ENCODE data around the gene ODF2L.

Gene ODF2L

DNA sequence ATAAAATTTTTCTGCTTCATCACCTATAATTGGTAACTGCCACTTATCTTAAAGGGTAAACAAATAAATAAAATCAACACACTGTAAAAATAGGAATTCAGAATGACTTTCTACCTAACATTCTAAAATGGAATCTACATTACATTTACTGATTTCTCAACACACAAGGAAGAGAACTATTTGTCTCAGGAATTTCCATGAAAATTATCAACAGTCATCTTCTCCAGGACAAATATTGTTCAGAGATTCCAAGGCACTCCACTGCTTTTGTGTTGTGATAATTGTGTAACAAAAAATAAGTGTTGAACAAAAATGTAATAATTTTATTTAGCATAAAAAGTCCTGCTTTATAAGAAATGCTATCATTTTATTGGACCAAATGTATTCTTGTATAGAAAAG lies 7.3 kb downstream of the ODF2L start:
- TF ChIP-seq POU6F1 (CRISPR knock-in tag; IDR thresholded peaks at IDR 0.05; ENCODE audit: borderline replicate concordance, low read depth) (no peak), TSHZ2 (CRISPR knock-in tag; IDR thresholded peaks at IDR 0.05) (no peak), ZFP3 (CRISPR knock-in tag; IDR thresholded peaks at IDR 0.05) (no peak), OSR1 (CRISPR knock-in tag; IDR thresholded peaks at IDR 0.05) (no peak), PPARA (CRISPR knock-in tag; IDR thresholded peaks at IDR 0.05; ENCODE audit: borderline replicate concordance) (no peak), RARB (CRISPR knock-in tag; IDR thresholded peaks at IDR 0.05) (no peak), GLIS3 (CRISPR knock-in tag; IDR thresholded peaks at IDR 0.05) (no peak), ARNTL (CRISPR knock-in tag; IDR thresholded peaks at IDR 0.05; ENCODE audit: borderline replicate concordance, low read depth) (no peak), ZNF8 (CRISPR knock-in tag; IDR thresholded peaks at IDR 0.05) (no peak), ZNF565 (CRISPR knock-in tag; conservative IDR thresholded peaks at IDR 0.05; ENCODE audit: low read depth) (no peak), SNAI2 (CRISPR knock-in tag; IDR thresholded peaks at IDR 0.05) (no peak), ZFP30 (CRISPR knock-in tag; IDR thresholded peaks at IDR 0.05) (no peak), TOX (CRISPR knock-in tag; IDR thresholded peaks at IDR 0.05; ENCODE audit: borderline replicate concordance) (no peak)
- TF ChIP-seq, protein P1, sequence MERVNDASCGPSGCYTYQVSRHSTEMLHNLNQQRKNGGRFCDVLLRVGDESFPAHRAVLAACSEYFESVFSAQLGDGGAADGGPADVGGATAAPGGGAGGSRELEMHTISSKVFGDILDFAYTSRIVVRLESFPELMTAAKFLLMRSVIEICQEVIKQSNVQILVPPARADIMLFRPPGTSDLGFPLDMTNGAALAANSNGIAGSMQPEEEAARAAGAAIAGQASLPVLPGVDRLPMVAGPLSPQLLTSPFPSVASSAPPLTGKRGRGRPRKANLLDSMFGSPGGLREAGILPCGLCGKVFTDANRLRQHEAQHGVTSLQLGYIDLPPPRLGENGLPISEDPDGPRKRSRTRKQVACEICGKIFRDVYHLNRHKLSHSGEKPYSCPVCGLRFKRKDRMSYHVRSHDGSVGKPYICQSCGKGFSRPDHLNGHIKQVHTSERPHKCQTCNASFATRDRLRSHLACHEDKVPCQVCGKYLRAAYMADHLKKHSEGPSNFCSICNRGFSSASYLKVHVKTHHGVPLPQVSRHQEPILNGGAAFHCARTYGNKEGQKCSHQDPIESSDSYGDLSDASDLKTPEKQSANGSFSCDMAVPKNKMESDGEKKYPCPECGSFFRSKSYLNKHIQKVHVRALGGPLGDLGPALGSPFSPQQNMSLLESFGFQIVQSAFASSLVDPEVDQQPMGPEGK (CRISPR knock-in tag; IDR thresholded peaks at IDR 0.05; ENCODE audit: borderline replicate concordance) = no peak
- ATAC-seq = no peak

DNA sequence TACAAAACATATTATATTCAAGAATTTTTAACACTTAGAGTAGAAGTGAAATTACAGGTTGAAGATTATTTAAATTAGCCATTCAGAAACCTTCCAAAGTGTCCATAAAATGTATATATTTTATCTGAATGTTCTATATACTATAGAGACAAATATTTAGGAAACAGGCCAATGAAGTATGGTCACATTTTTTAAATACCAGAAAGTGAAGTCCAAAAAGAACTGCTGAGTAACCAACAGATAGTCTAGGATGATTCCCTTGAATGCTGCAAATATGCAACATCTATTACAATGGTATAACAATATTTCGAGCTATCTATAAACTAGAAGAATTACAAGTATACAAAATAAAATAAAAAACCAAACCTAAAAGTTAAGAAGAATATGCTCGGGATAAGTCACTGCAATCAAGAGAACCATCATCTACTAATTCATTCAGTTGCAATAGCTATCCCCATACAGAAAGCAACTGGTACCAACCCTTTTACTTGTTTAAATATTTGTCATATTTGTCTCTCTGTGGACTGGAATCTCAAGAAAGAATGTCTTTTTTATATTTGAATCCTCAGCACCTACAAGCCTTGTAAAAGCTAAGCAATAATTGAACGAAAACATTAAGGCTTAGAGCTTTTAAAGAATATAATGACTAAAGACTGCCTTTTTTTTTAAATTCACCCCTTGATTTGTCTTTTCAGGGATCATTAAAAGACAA lies 8.1 kb downstream of the ODF2L start:
- no peak for TF ChIP-seq CSRNP3 (CRISPR knock-in tag; IDR thresholded peaks at IDR 0.05)
- no peak for TF ChIP-seq OSR1 (CRISPR knock-in tag; IDR thresholded peaks at IDR 0.05)
- TF ChIP-seq TOX (CRISPR knock-in tag; IDR thresholded peaks at IDR 0.05; ENCODE audit: borderline replicate concordance) = no peak
- no peak for TF ChIP-seq CREB5 (CRISPR knock-in tag; IDR thresholded peaks at IDR 0.05; ENCODE audit: low read depth)
- TF ChIP-seq RARB (CRISPR knock-in tag; IDR thresholded peaks at IDR 0.05) = no peak
- no peak for TF ChIP-seq ISL1 (CRISPR knock-in tag; IDR thresholded peaks at IDR 0.05)
- no peak for TF ChIP-seq ESRRG (CRISPR knock-in tag; IDR thresholded peaks at IDR 0.05)
- TF ChIP-seq GLIS3 (CRISPR knock-in tag; IDR thresholded peaks at IDR 0.05) = no peak
- no peak for TF ChIP-seq ARNTL (CRISPR knock-in tag; IDR thresholded peaks at IDR 0.05; ENCODE audit: borderline replicate concordance, low read depth)
- TF ChIP-seq, protein P1 (CRISPR knock-in tag; IDR thresholded peaks at IDR 0.05; ENCODE audit: borderline replicate concordance) = no peak
- TF ChIP-seq BACH2 (CRISPR knock-in tag; IDR thresholded peaks at IDR 0.05; ENCODE audit: borderline replicate concordance) = no peak
- no peak for TF ChIP-seq ZC3H10 (CRISPR knock-in tag; IDR thresholded peaks at IDR 0.05)
- no peak for TF ChIP-seq TSHZ2 (CRISPR knock-in tag; IDR thresholded peaks at IDR 0.05)
- TF ChIP-seq TCF4 (CRISPR knock-in tag; IDR thresholded peaks at IDR 0.05; ENCODE audit: borderline replicate concordance) = no peak
- ATAC-seq = no peak

All from SK-N-SH treated with all-trans-retinoic acid at 6 μM for 48 hours (cell line).